ENCODE results near the gene CHAF1A.

The CHAF1A gene

GRCh38 chr19:4385291-4386040 is 17.0 kb upstream of the CHAF1A start:
- DNase-seq: no peak

DNA sequence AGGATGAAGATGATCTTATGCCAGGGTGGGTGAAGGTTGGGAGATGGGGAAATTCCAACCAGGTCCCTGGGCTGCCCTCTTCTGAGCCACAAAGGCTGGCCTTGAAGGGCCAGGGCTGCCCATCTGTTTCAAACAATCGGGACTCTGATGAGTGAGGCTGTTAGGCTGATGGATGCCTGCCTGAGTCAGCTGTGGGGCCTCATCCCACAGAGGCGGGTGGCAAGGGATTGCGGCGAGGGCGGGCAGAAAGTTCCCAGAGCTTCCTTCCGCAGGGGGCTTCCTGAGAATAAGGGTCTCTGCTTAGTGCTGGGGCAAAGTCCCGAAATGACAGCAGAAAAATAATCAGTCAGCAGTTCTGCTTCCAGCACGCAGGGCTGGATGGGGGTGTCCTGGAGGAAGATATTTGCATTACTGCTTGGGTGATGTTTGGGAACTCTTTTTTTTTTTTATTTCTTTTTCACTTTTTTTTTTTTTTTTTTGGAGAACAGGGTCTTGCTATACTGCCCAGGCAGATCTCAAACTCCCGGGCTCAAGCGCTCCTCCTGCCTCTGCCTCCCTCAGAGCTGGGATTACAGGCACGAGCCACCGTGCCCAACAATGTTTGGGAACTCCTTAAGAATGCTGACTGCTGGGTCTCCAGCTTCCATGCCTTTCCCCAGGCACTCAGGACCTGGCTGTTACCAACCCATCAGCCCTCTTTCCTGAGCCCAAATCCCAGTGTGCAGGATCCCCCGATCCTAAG is 16.2 kb upstream of the CHAF1A start:
- DNase-seq: no peak

DNA sequence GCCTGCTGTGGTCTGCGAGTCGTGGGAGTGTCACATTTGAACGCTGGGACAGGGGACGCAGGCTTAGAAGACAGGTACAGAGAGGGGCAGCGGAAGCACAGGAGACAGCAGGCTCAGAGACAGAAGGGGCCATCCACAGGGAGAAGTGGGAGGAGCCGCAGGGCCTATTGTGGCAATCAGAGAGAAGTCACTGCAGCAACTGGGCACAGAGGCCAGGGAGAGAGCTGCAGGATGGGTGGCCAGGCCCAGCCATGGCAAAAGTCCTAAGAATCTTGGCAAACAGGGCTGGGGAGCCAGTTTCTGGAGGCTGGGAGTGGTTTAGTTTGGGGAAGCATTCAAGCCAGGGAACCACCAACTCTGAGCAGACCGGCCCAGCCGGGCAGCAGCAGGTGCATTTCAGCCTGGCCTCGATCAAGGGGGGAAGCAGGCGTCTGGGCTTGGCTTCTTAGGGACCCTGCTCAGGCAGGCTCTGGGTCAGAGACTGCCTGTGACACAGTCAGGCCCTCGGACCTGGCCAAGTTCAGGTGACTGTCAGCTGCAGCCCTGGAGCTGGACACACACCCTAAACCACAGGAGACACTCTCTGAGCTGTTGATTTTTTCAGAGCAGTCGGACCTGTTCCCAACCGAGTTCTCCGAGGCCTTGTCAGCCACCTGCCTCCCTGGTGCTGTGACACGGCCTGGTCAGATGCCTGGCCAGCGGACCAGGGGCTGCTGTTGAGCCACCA is 13.9 kb upstream of the CHAF1A start:
- DNase-seq: no peak

DNA sequence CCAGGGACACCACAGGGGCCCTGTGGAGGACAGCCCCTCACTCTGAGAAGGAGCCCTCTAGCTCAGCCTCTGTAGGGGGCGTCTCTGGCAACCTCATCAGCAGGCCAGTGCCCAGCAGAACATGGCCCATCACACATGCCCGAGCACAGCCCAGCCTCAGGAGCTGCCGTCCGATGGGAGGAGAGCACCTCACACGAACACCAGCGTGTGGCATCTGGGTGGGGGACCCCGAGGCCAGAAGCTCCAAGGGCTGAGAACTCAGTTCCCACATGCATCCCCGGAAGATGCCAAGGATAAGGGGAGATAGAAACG is 13.4 kb upstream of the CHAF1A start:
- DNase-seq: no peak

GRCh38 chr19:4389511-4390016 is 12.9 kb upstream of the CHAF1A start:
- no peak for DNase-seq

DNA sequence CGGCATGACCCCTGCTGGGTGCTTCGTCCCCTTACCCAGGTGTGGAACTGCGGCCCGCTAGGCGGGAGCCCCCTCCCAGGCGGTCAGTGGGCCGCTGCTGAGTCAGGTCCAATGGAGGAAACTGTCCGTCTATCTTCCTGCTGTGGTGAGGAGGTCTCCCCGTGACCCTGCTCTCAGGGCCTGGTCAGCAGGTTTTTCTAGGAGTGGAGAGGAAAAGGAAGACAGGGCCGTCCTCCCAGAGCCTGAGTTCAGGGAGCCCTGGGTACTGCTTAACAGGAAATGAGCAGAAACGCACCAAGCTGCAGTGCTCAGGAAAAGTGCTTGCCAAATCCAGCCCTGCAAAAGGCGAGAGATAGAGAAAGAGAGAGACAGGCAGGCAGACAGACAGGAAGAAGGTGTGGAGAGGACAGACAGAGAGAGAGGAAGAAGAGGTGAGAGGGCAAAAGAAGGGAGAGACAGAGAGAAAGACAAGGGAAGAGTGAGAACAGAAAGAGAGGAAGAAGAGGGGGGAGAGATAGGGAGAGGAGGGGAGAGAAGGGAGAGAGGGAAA is 12.3 kb upstream of the CHAF1A start:
- DNase-seq: no peak

GRCh38 chr19:4390567-4391305 is 11.7 kb upstream of the CHAF1A start:
- DNase-seq: no peak

DNA sequence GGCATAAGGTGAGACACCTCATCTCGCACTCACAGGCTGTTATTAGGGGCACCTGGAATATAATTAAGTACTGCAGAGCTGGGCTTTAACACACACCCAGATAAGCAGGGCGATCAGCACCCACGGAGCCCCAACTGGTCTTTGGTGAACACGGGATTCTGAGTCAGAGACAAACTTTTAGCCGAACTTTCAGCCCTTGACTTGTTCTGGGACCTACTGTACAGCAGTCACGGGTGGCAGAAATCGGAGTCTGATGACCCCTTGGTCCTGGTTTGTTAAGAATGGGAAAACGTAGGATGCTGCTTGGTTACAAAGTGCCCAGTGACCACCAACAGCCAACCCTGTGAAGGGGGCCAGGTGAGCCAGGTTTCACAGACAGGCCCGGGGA is 11.1 kb upstream of the CHAF1A start:
- DNase-seq: no peak

DNA sequence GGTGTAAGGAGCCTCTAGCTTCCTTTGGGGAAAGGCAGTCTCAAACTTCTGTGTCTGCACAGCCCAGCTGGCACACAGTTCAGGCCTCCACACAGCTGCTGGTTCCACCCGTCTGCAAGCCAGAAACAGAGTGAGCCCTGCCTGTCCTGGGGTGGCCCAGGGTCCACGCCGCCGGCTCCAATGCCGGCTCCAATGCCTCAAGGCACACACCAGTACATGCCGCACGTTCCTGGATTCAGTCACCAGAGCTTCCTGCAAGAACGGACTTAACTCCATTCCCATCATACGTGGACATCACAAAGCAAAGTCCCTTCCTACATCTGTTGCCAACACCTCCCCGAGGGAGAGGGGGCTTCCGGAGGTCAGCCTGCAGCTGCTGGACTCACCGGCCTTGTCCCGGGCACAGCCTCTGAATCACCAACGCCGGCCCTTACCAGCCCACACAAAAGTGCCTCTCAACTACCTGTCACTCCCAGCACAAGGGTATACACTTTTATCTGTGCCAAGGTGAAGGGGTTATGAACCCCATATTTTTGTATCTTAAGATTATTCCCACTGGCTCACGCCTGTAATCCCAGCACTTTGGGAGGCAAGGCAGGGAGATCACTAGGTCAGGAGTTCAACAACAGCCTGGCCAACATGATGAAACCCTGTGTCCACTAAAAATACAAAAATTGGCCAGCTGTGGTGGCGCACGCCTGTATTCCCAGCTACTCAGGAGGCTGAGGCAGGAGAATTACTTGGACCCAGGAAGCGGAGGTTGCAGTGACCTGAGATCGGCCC is 10.5 kb upstream of the CHAF1A start:
- no peak for DNase-seq

DNA sequence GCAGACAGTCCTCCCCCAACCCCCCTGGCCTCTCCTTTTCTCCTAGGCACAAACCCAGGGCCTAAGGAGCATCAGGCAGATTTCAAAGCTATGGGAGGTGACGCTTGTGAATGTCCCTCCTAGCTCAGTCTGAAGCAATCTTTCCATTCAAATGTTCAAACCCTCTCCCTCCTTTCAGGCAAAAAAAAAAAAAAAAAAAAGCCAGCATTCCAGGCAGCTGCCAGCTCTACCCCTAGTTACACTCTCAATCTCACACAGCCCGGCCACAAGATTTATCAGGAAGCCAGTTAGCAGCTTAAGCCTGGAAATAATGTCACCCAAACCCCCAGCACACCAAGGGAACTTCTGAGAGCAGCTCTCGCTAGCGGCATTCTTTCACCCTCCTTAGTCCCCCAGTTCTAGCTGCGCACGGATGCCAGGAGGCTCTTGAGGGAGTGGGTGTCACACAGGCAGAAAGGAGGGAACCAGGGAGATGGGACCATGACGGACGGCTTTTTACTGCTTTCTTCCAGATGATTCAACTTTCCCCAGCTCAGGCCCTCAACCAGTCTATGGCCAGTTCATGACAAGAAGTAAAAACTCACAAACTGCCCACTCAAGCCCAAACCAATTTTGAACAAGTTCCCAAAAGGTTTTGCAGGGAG is 8.4 kb upstream of the CHAF1A start:
- DNase-seq: no peak

GRCh38 chr19:4396949-4397783 is 5.3 kb upstream of the CHAF1A start:
- DNase-seq: no peak

- DNase-seq: no peak
These were observed 2.7 kb upstream of the CHAF1A start for GRCh38 chr19:4399812-4400134.

DNA sequence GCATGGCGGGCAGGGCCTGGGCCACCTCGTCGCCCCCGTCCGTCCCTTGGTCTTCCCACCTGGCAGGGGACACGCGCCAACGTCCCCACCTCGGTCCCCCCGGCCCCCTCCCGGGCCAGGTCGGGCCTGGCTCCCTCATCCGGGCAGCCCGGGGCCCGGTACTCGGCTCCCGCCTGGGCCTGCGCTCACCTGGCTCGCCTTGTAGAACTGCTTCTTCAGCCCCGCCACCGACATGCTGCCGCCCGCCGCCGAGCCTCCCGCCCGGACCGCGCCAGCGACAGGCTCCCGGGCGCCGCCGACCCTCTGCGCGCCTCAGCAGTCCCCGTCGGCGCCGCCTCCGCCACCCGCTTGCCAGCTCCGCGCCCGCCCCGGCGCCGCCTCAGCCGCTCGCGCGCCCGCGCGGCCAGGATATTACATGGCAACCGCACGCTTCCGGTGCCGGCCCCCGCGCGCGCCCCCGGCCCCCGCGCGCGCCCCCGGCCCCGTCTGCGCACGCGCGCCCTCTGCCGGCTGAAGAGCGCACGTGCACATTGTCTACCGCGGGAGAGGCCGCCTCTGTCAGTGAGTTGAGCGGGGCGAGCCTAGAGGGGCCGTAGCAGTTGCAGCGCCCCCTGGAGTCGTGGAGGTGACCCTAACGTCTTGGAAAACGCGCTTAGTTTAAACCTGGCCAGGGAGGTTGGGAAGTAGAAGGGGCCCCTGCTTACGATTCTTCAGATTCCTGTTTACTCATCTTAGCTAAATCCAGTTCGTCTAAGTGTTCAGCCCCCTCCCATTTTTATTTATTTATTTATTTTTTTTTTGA is 2.1 kb upstream of the CHAF1A start, which contains the start of gene SH3GL1:
Gene SH3GL1 (minus strand): TSS at position 413 of the 802 bp plus-strand sequence. CDS start 179 bp downstream, at position 234.
- DNase-seq: peak; percentile 95

- no peak for DNase-seq
These were observed 670 bp upstream of the CHAF1A start for GRCh38 chr19:4401769-4402170.

- no peak for DNase-seq
These were observed 743 bp downstream of the CHAF1A start for GRCh38 chr19:4403005-4403761.

- DNase-seq: no peak
These were observed 3.5 kb downstream of the CHAF1A start for GRCh38 chr19:4405977-4406376.

DNA sequence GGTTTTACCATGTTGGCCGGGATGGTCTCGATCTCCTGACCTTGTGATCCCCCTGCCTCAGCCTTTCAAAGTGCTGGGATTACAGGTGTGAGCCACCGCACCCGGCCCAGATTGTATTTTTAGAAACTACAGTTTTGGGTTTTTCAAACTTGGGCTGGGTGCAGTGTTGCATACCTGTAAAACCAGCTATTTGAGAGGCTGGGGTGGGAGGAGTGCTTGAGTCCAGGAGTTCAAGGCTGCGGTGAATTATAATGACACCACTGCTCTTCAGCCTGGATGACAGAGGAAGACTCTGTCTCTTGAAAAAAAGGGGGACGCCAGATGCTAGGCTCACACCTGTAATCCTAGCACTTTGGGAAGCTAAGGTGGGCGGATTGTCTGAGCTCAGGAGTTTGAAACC is 4.2 kb downstream of the CHAF1A start:
- DNase-seq: no peak

GRCh38 chr19:4409123-4409933 is 6.9 kb downstream of the CHAF1A start:
- DNase-seq: no peak

All from activated CD4-positive, CD25-positive, alpha-beta regulatory T cell treated with anti-CD3 and anti-CD28 coated beads, Interleukin-2, amount 50 U/mL, for 72 hours (primary cell).